Left lung (tissue), 14 donors: ENCODE data around the gene MX1. TPM values are rescaled to one million over a fixed set of nuclear protein-coding genes. Genes with fewer than 3 reads are reported as not detected.

Source experiments
- ATAC-seq: fragments of 200-7000 bp; cut with Tn5 transposase; one replicate; pipeline ENCODE4 v1.9.1; 2020; ENCODE audit warnings: moderate library complexity
- DNase-seq, 4 donors: peaks; one replicate each; pipeline ENCODE4 v3.0.0-alpha.2; 2013 to 2020
- H3K27ac ChIP-seq, 2 donors: fragments of 200-600 bp; sonication (generic) in 1 of 2; one replicate each; pipeline versions ENCODE4 v1.5.0 to v1.8.0; 2020 to 2021
- H3K27me3 ChIP-seq, 2 donors: fragments of 200-600 bp; sonication (generic) in 1 of 2; one replicate each; pipeline versions ENCODE4 v1.5.0 to v1.8.0; 2020 to 2021
- H3K36me3 ChIP-seq, 2 donors: fragments of 200-600 bp; sonication (generic) in 1 of 2; one replicate each; pipeline versions ENCODE4 v1.5.0 to v1.8.0; 2020 to 2021
- H3K4me1 ChIP-seq, 2 donors: fragments of 200-600 bp; one replicate each; pipeline ENCODE4 v1.8.0; 2021
- H3K4me3 ChIP-seq, 2 donors: fragments of 200-600 bp; sonication (generic) in 1 of 2; one replicate each; pipeline versions ENCODE4 v1.5.0 to v1.8.0; 2020 to 2021; ENCODE audit warnings: mild to moderate bottlenecking in 1 of 2
- H3K9me3 ChIP-seq, 2 donors: fragments of 200-600 bp; sonication (generic) in 1 of 2; one replicate each; pipeline versions ENCODE4 v1.5.0 to v1.8.0; 2020 to 2021
- CTCF ChIP-seq, 2 donors: fragments of 200-600 bp; sonication (generic) in 1 of 2; IDR thresholded peaks; one replicate each; pipeline versions ENCODE4 v1.5.0 to v1.8.0; 2021; ENCODE audit warnings: antibody characterized with exemption in 2 of 2
- intact Hi-C, 2 donors: fragments of 100-400 bp; cut with DNase I; formaldehyde crosslinking; loops; one replicate each; pipeline versions ENCODE4 v1.11.2 to v1.14.2; 2022
- long read RNA-seq, 12 donors: library from polyadenylated mRNA in 2 of 12; unstranded in 2 of 12; transcript quantifications; one replicate each; pipeline ENCODE4 v2.0.0 and lab custom pipeline, GENCODE V29; 2019 to 2026
- polyA plus RNA-seq, 6 donors: library from polyadenylated mRNA; unstranded; fragments of 120-200 nt; gene quantifications; one replicate each; pipeline ENCODE4 v1.2.1, GENCODE V29; 2013; ENCODE audit not compliant: insufficient read length in 6 of 6
- total RNA-seq, 2 donors: library from RNA; stranded (reverse); fragmentation: NEBNext Ultra II Directional; extraction: Animal tissue kit (Norgen Biotek cat#: 25700); gene quantifications; one replicate each; pipeline ENCODE4 v1.2.1, GENCODE V29; 2021
- donor health status: DM: no; HTN: yes; CAD: no.
- donor health status: DM: no; HTN: no; CAD: no.

MX1 gene
- total RNA-seq (10 to 100 TPM; 59.8 to 66.3 TPM), polyA plus RNA-seq (10 to 100 TPM in 2 of 6 donors, 1 to 10 TPM in 4; 6.0 to 11.3 (median 7.9) TPM)
- long read RNA-seq, donor 1: 0 reads
- long read RNA-seq, donor 2: 0 reads
- long read RNA-seq, donor 3: 0 reads
- long read RNA-seq, donor 4, transcript MX1-202 (17 exons, 2,850 nt): major isoform, 5 of 20 reads
- long read RNA-seq, donor 4, partial matches to known transcripts: 11 of 20 reads
- long read RNA-seq, donor 4, other reads (novel, unspliced or antisense): 4 of 20 reads
- long read RNA-seq, donor 5: 0 reads
- long read RNA-seq, donor 6: 0 reads
- long read RNA-seq, donor 7: 0 reads
- long read RNA-seq, donor 8: 0 reads
- long read RNA-seq, donor 9: 0 reads
- long read RNA-seq, donor 10, transcript MX1-202 (17 exons, 2,850 nt): major isoform, 9 of 15 reads
- long read RNA-seq, donor 10, partial matches to known transcripts: 2 of 15 reads
- long read RNA-seq, donor 10, other reads (novel, unspliced or antisense): 4 of 15 reads
- long read RNA-seq, donor 11: 0 reads
- long read RNA-seq, donor 12: 0 reads

GRCh38 chr21:41425954-41426675 is at the start of gene MX1:
Gene MX1 (plus strand): TSS chr21:41426239. CDS start chr21:41432071, 5,832 bp downstream.
- DNase-seq (peak; percentile 18 to 96 (median 71)), ATAC-seq (peak; percentile 94)
- Histone ChIP-seq H3K36me3 (peaks cover 0 to 34% of the 10 kb centered on the region in 2 donors), H3K9me3 (no peaks in the 10 kb centered on the region), H3K27ac (peak within 1 kb of the TSS; percentile 4 to 80), H3K4me1 (peaks cover under 1 to 43% of the 10 kb centered on the region in 2 donors), H3K27me3 (no peaks in the 10 kb centered on the region), H3K4me3 (peak within 1 kb of the TSS; percentile 51 to 65)
- intact Hi-C loops: no loop called here
- TF ChIP-seq CTCF (IDR thresholded peaks at IDR 0.05): no peak

GRCh38 chr21:41377715-41378114 is 48.3 kb upstream of the MX1 start:
- H3K4me1 ChIP-seq: no peaks in the 10 kb centered on the region
- no peak for TF ChIP-seq CTCF (IDR thresholded peaks at IDR 0.05)
- intact Hi-C loops: no loop called here
- H3K9me3 ChIP-seq: peaks cover 0 to 3% of the 10 kb centered on the region in 2 donors
- H3K36me3 ChIP-seq: peaks cover 0 to 67% of the 10 kb centered on the region in 2 donors
- no peak overlapping the region for H3K4me3 ChIP-seq
- DNase-seq: no peak
- H3K27ac ChIP-seq: no peak overlapping the region
- no peak for ATAC-seq
- no peaks in the 10 kb centered on the region for H3K27me3 ChIP-seq

GRCh38 chr21:41378849-41379248 is 47.2 kb upstream of the MX1 start:
- ATAC-seq: no peak
- H3K27ac ChIP-seq: no peak overlapping the region
- DNase-seq: peak in 1 of 4 donors; percentile 22
- H3K4me3 ChIP-seq: no peak overlapping the region
- H3K27me3 ChIP-seq: no peaks in the 10 kb centered on the region
- intact Hi-C loops: no loop called here
- peaks cover 0 to 3% of the 10 kb centered on the region in 2 donors for H3K9me3 ChIP-seq
- no peaks in the 10 kb centered on the region for H3K4me1 ChIP-seq
- TF ChIP-seq CTCF (IDR thresholded peaks at IDR 0.05): no peak
- peaks cover 0 to 79% of the 10 kb centered on the region in 2 donors for H3K36me3 ChIP-seq

- Histone ChIP-seq H3K27me3 (no peaks in the 10 kb centered on the region), H3K9me3 (peaks cover 0 to 3% of the 10 kb centered on the region in 2 donors), H3K36me3 (peaks cover 0 to 82% of the 10 kb centered on the region in 2 donors), H3K4me1 (no peaks in the 10 kb centered on the region), H3K4me3 (no peak overlapping the region), H3K27ac (no peak overlapping the region)
- TF ChIP-seq CTCF (IDR thresholded peaks at IDR 0.05): no peak
- DNase-seq (peak in 1 of 4 donors; percentile 25), ATAC-seq (no peak)
- intact Hi-C loops: no loop called here
Measured at GRCh38 chr21:41379901-41380300, 46.1 kb upstream of the MX1 start.

GRCh38 chr21:41381731-41382130 is 44.3 kb upstream of the MX1 start:
- Histone ChIP-seq H3K4me1 (no peaks in the 10 kb centered on the region), H3K4me3 (no peak overlapping the region), H3K9me3 (peaks cover 0 to 3% of the 10 kb centered on the region in 2 donors), H3K27ac (no peak overlapping the region), H3K36me3 (peaks cover 0 to 85% of the 10 kb centered on the region in 2 donors), H3K27me3 (no peaks in the 10 kb centered on the region)
- no peak for TF ChIP-seq CTCF (IDR thresholded peaks at IDR 0.05)
- DNase-seq (no peak), ATAC-seq (no peak)
- intact Hi-C loops: no loop called here
